Left lung (tissue), 10 donors: ENCODE results near the gene NUF2. TPM values are rescaled to one million over a fixed set of nuclear protein-coding genes. Genes with fewer than 3 reads are reported as not detected.
"Not testable (repeated sequence)": the region's sequence is repeated elsewhere in the genome, so short reads cannot be mapped to it uniquely, and the experiment has no call there.

ENCODE experiments used
- ATAC-seq: fragments of 200-7000 bp; cut with Tn5 transposase; one replicate; pipeline ENCODE4 v1.9.1; 2020; ENCODE audit warnings: moderate library complexity
- DNase-seq, 4 donors: peaks; one replicate each; pipeline ENCODE4 v3.0.0-alpha.2; 2013 to 2020
- H3K27ac ChIP-seq, 2 donors: fragments of 200-600 bp; sonication (generic) in 1 of 2; one replicate each; pipeline versions ENCODE4 v1.5.0 to v1.8.0; 2020 to 2021
- H3K27me3 ChIP-seq, 2 donors: fragments of 200-600 bp; sonication (generic) in 1 of 2; one replicate each; pipeline versions ENCODE4 v1.5.0 to v1.8.0; 2020 to 2021
- H3K36me3 ChIP-seq, 2 donors: fragments of 200-600 bp; sonication (generic) in 1 of 2; one replicate each; pipeline versions ENCODE4 v1.5.0 to v1.8.0; 2020 to 2021
- H3K4me1 ChIP-seq, 2 donors: fragments of 200-600 bp; one replicate each; pipeline ENCODE4 v1.8.0; 2021
- H3K4me3 ChIP-seq, 2 donors: fragments of 200-600 bp; sonication (generic) in 1 of 2; one replicate each; pipeline versions ENCODE4 v1.5.0 to v1.8.0; 2020 to 2021; ENCODE audit warnings: mild to moderate bottlenecking in 1 of 2
- H3K9me3 ChIP-seq, 2 donors: fragments of 200-600 bp; sonication (generic) in 1 of 2; one replicate each; pipeline versions ENCODE4 v1.5.0 to v1.8.0; 2020 to 2021
- CTCF ChIP-seq, 2 donors: fragments of 200-600 bp; sonication (generic) in 1 of 2; IDR thresholded peaks; one replicate each; pipeline versions ENCODE4 v1.5.0 to v1.8.0; 2021; ENCODE audit warnings: antibody characterized with exemption in 2 of 2
- intact Hi-C, 2 donors: fragments of 100-400 bp; cut with DNase I; formaldehyde crosslinking; loops; one replicate each; pipeline versions ENCODE4 v1.11.2 to v1.14.2; 2022
- polyA plus RNA-seq, 6 donors: library from polyadenylated mRNA; unstranded; fragments of 120-200 nt; gene quantifications; one replicate each; pipeline ENCODE4 v1.2.1, GENCODE V29; 2013; ENCODE audit not compliant: insufficient read length in 6 of 6
- total RNA-seq, 2 donors: library from RNA; stranded (reverse); fragmentation: NEBNext Ultra II Directional; extraction: Animal tissue kit (Norgen Biotek cat#: 25700); gene quantifications; one replicate each; pipeline ENCODE4 v1.2.1, GENCODE V29; 2021
- donor health status: DM: no; HTN: yes; CAD: no.
- donor health status: DM: no; HTN: no; CAD: no.

The NUF2 gene
- total and polyA plus RNA-seq, 8 donors: 1.9 to 42.3 (median 23.0) TPM

GRCh38 chr1:163308811-163309210 is 12.9 kb upstream of the NUF2 start:
- Histone ChIP-seq H3K4me1 (no peaks in the 10 kb centered on the region), H3K27ac (no peak overlapping the region), H3K36me3 (no peaks in the 10 kb centered on the region), H3K27me3 (no peaks in the 10 kb centered on the region), H3K9me3 (no peaks in the 10 kb centered on the region), H3K4me3 (no peak overlapping the region)
- intact Hi-C loops: no loop called here
- DNase-seq: no peak
- no peak for ATAC-seq
- no peak for TF ChIP-seq CTCF (IDR thresholded peaks at IDR 0.05)

- Histone ChIP-seq H3K27ac (no peak overlapping the region), H3K4me3 (no peak overlapping the region), H3K4me1 (no peaks in the 10 kb centered on the region), H3K9me3 (no peaks in the 10 kb centered on the region), H3K36me3 (peaks cover 0 to 23% of the 10 kb centered on the region in 2 donors), H3K27me3 (no peaks in the 10 kb centered on the region)
- intact Hi-C loops: loop anchor here in 1 of 2 donors (5.0 to 10.0 kb wide), 2 partner anchors 241 to 464 kb away; no protein-coding TSS in a partner anchor
- no peak for ATAC-seq
- peak; percentile 50 to 65 for TF ChIP-seq CTCF (IDR thresholded peaks at IDR 0.05)
- peak in 1 of 4 donors; percentile 62 for DNase-seq
Observed at GRCh38 chr1:163315773-163316374, 5.9 kb upstream of the NUF2 start.

- TF ChIP-seq CTCF (IDR thresholded peaks at IDR 0.05): no peak
- peak overlapping the region; percentile 67 to 72 for H3K4me3 ChIP-seq
- peak overlapping the region; percentile 58 to 68 for H3K27ac ChIP-seq
- ATAC-seq: no peak
- no peak for DNase-seq
- peaks cover 0 to 23% of the 10 kb centered on the region in 2 donors for H3K36me3 ChIP-seq
- intact Hi-C loops: no loop called here
- no peaks in the 10 kb centered on the region for H3K9me3 ChIP-seq
- H3K4me1 ChIP-seq: peaks cover 0 to 8% of the 10 kb centered on the region in 2 donors
- H3K27me3 ChIP-seq: no peaks in the 10 kb centered on the region
Observed at GRCh38 chr1:163320891-163321290, 863 bp upstream of the NUF2 start.

- H3K9me3 ChIP-seq, intact Hi-C loops, H3K4me1 ChIP-seq, H3K4me3 ChIP-seq, H3K36me3 ChIP-seq, H3K27me3 ChIP-seq, H3K27ac ChIP-seq, ATAC-seq, DNase-seq: not testable (repeated sequence)
Observed at GRCh38 chr1:163323339-163323738, 1.6 kb downstream of the NUF2 start.

- H3K4me3 ChIP-seq: no peak overlapping the region
- H3K36me3 ChIP-seq: peaks cover 0 to 3% of the 10 kb centered on the region in 2 donors
- H3K27me3 ChIP-seq: no peaks in the 10 kb centered on the region
- no peak for ATAC-seq
- peaks cover 0 to 12% of the 10 kb centered on the region in 2 donors for H3K9me3 ChIP-seq
- no peak for DNase-seq
- no peak for TF ChIP-seq CTCF (IDR thresholded peaks at IDR 0.05)
- no peak overlapping the region for H3K27ac ChIP-seq
- H3K4me1 ChIP-seq: no peaks in the 10 kb centered on the region
- intact Hi-C loops: no loop called here
Observed at GRCh38 chr1:163331116-163331515, 9.4 kb downstream of the NUF2 start.

GRCh38 chr1:163335216-163335615 is 13.5 kb downstream of the NUF2 start:
- intact Hi-C loops: no loop called here
- Histone ChIP-seq H3K9me3 (peaks cover 0 to 12% of the 10 kb centered on the region in 2 donors), H3K27me3 (no peaks in the 10 kb centered on the region), H3K36me3 (peaks cover 0 to 3% of the 10 kb centered on the region in 2 donors), H3K27ac (no peak overlapping the region), H3K4me1 (no peaks in the 10 kb centered on the region), H3K4me3 (no peak overlapping the region)
- ATAC-seq (no peak), DNase-seq (no peak)
- TF ChIP-seq CTCF (IDR thresholded peaks at IDR 0.05): no peak
